H1 (cell line): Measurements from ENCODE around the gene LFNG. TPM values are rescaled to one million over a fixed set of nuclear protein-coding genes. Genes with fewer than 3 reads are reported as not detected.

Experiments used
- RBBP5 ChIP-seq: IDR thresholded peaks from 2 replicates; pipeline ENCODE4 v1.7.1; 2012; ENCODE audit warnings: low read depth, mild to moderate bottlenecking, inconsistent platforms, low read length, moderate library complexity, borderline replicate concordance
- SIRT6 ChIP-seq: IDR thresholded peaks from one replicate; pipeline ENCODE4 v1.7.1; 2012; ENCODE audit warnings: low read length, inconsistent platforms
- polyA plus RNA-seq, 7 experiments: library from polyadenylated mRNA; depleted of rRNA in 3 of 7; stranded (reverse) in 5 of 7; unstranded in 2 of 7; fragments of >200 nt in 5 of 7; fragments of 200-250 nt in 2 of 7; gene quantifications; 1 replicate in 5 of 7; 2 replicates in 1 of 7; 4 replicates in 1 of 7; pipeline versions ENCODE4 v1.2.1 to v1.2.3, GENCODE V29; 2011 to 2013; ENCODE audit warnings: missing spikeins in 2 of 7, mixed read lengths in 2 of 7
- total RNA-seq: library from RNA; stranded (reverse); fragmentation: NEBNext Ultra II Directional; extraction: Animal tissue kit (Norgen Biotek cat#: 25700); gene quantifications from 2 replicates; pipeline ENCODE4 v1.2.1, GENCODE V29; 2021

Gene LFNG
- total and polyA plus RNA-seq, 2 of the 8 experiments (the other 6 are each of a cell fraction or from before 2014, with no cell fraction given): 31.6 to 35.6 TPM

DNA sequence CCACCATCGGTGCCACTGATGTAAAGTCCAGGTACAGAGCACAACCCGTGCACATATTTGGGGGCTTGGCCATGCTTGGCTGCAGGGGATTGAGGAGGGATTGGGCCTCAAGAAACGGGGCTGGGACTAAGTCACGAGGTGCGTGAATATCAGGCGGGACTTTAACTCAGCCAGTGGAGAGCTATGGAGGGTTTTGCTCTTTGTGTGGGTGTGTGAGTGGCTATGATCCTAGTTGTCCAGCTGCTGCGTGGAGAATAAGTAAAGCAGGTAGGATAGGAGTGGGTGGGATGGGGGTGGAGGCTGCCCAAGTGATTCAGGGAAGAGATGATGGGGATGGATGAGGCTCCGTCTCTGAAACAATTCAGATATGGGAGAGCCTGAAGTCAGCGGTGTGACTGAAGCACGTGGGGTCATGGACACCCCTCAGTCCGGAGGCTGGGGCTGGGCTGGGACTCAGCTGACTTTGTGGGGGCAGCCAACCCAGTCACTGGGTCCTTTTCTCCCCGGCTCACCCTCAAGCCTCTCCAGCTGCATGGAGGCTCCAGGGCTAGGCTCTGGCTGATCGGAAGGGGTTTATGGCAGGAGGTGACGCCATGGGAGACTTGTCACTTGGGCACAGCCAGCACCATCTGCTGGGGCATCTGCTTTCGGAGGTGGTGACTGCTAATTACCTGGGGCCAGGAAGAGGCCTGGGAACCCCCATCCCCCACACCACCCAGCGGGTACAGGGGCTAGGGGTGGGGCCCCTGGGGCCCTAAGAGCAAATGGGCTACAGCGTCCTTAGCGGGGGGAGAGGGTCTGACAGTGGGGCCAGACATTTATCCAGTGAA, 1.7 kb upstream of the LFNG start (continued):
- TF ChIP-seq SIRT6 (no peak), RBBP5 (no peak)
